GM04503 (cell line): ENCODE measurements around the gene PTPRF.

Source experiments
- DNase-seq: peaks from one replicate; pipeline ENCODE4 v3.0.0-alpha.2; 2012; ENCODE audit warnings: low read depth

PTPRF gene

GRCh38 chr1:43582162-43582566 lies 51.5 kb downstream of the PTPRF start:
- peak; percentile 74 for DNase-seq

GRCh38 chr1:43583058-43583457 lies 52.4 kb downstream of the PTPRF start:
- no peak for DNase-seq

GRCh38 chr1:43584204-43584603 lies 53.5 kb downstream of the PTPRF start:
- DNase-seq, result no peak

GRCh38 chr1:43585557-43585956 lies 54.9 kb downstream of the PTPRF start:
- no peak for DNase-seq

GRCh38 chr1:43586136-43586731 lies 55.6 kb downstream of the PTPRF start:
- DNase-seq, result no peak

GRCh38 chr1:43587001-43587400 lies 56.3 kb downstream of the PTPRF start:
- no peak for DNase-seq

GRCh38 chr1:43587594-43587993 lies 56.9 kb downstream of the PTPRF start:
- DNase-seq, result peak; percentile 27

GRCh38 chr1:43588592-43588991 lies 57.9 kb downstream of the PTPRF start:
- no peak for DNase-seq

GRCh38 chr1:43590388-43590925 lies 59.8 kb downstream of the PTPRF start:
- no peak for DNase-seq

- DNase-seq, result no peak
These were observed 60.5 kb downstream of the PTPRF start for GRCh38 chr1:43591181-43591580.

GRCh38 chr1:43592051-43592665 lies 61.5 kb downstream of the PTPRF start:
- no peak for DNase-seq

- no peak for DNase-seq
These were observed 62.4 kb downstream of the PTPRF start for GRCh38 chr1:43592974-43593683.

GRCh38 chr1:43596579-43596978 lies 65.9 kb downstream of the PTPRF start:
- no peak for DNase-seq

GRCh38 chr1:43597028-43597427 lies 66.3 kb downstream of the PTPRF start:
- DNase-seq, result no peak

GRCh38 chr1:43597721-43598120 lies 67.0 kb downstream of the PTPRF start:
- DNase-seq, result no peak

GRCh38 chr1:43598622-43599021 lies 67.9 kb downstream of the PTPRF start:
- DNase-seq, result no peak

GRCh38 chr1:43600033-43601020 lies 69.6 kb downstream of the PTPRF start:
- no peak for DNase-seq

- DNase-seq, result no peak
These were observed 72.3 kb downstream of the PTPRF start for GRCh38 chr1:43602990-43603389.

GRCh38 chr1:43604192-43604591 lies 73.5 kb downstream of the PTPRF start:
- no peak for DNase-seq

- DNase-seq, result no peak
These were observed 74.5 kb downstream of the PTPRF start for GRCh38 chr1:43605157-43605556.

- peak; percentile 18 for DNase-seq
These were observed 75.1 kb downstream of the PTPRF start for GRCh38 chr1:43605766-43606165.

GRCh38 chr1:43606624-43607023 lies 75.9 kb downstream of the PTPRF start:
- no peak for DNase-seq
